Testis (tissue), 2 donors: Measurements from ENCODE around the gene KCNE3.

Experiments used
- CTCF ChIP-seq, 3 experiments: fragments of 450-650 bp in 2 of 3; fragments of 200-600 bp in 1 of 3; sonication (generic) in 1 of 3; IDR thresholded peaks; one replicate each; pipeline ENCODE4 v1.5.1; 2016 to 2019; ENCODE audit warnings: antibody characterized with exemption in 3 of 3, mild to moderate bottlenecking in 2 of 3, moderate library complexity in 1 of 3
- POLR2A ChIP-seq: fragments of 450-650 bp; IDR thresholded peaks from one replicate; pipeline ENCODE4 v1.6.1; 2017; ENCODE audit warnings: antibody characterized with exemption, mild to moderate bottlenecking, moderate library complexity

- TF ChIP-seq CTCF (IDR thresholded peaks at IDR 0.05) (no peak), POLR2A (no peak)
These were observed 19.6 kb downstream of the KCNE3 start for GRCh38 chr11:74447720-74448119.
